C4-2B (cell line): Measurements from ENCODE around the gene HMGCS2.

Experiments
- H3K27ac ChIP-seq: fragments of 450-650 bp; 2 replicates; pipeline ENCODE4 v1.5.1; 2017
- ZFX ChIP-seq: fragments of 450-650 bp; IDR thresholded peaks from 2 replicates; pipeline ENCODE4 v1.6.1; 2017
- TF ChIP-seq, protein P1 (sequence below): fragments of 450-650 bp; conservative IDR thresholded peaks from 2 replicates; pipeline ENCODE4 v1.5.1; 2017; ENCODE audit warnings: mild to moderate bottlenecking

The HMGCS2 gene

DNA sequence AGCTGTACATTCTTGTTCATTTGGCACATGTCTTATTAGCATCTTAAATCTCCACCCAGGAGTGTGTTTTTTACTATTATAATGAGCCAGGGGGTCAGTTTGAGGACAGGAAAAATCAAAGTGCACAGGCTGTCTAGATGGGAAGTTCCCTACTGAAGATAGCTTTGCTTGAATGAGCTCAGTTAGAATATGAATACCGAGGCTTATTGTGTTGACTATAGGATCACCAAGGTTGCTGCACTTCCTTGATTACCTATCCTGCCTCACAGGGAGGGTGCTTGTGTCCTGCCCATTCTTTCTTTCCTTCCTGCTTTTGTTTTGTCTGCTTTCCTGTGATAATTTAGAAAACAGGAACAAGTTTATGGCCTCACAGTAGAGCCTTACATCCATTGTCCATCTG, 40.7 kb downstream of the HMGCS2 start:
- no peak overlapping the region for H3K27ac ChIP-seq
- TF ChIP-seq ZFX = no peak
- TF ChIP-seq, protein P1, sequence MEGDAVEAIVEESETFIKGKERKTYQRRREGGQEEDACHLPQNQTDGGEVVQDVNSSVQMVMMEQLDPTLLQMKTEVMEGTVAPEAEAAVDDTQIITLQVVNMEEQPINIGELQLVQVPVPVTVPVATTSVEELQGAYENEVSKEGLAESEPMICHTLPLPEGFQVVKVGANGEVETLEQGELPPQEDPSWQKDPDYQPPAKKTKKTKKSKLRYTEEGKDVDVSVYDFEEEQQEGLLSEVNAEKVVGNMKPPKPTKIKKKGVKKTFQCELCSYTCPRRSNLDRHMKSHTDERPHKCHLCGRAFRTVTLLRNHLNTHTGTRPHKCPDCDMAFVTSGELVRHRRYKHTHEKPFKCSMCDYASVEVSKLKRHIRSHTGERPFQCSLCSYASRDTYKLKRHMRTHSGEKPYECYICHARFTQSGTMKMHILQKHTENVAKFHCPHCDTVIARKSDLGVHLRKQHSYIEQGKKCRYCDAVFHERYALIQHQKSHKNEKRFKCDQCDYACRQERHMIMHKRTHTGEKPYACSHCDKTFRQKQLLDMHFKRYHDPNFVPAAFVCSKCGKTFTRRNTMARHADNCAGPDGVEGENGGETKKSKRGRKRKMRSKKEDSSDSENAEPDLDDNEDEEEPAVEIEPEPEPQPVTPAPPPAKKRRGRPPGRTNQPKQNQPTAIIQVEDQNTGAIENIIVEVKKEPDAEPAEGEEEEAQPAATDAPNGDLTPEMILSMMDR = no peak

DNA sequence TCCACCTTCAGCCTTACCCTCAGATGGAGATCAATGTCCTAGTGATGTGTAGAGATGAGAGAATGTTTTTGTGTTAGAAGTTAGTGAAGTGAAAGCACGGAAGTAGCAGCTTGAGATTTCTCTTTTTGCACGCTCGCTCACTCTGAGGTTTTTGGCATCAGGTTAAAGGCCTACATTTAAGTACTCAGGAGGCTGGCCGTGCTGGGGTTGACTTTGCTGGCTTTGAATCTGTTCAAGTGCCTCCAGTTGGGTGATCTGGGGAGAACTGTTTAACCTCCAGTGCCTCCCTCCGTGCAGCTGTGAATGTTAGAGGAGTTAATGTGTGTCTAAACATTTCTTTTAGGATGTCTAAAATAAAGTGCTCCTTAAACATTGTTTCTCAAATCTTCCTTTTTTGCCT, 43.1 kb downstream of the HMGCS2 start:
- H3K27ac ChIP-seq = no peak overlapping the region

DNA sequence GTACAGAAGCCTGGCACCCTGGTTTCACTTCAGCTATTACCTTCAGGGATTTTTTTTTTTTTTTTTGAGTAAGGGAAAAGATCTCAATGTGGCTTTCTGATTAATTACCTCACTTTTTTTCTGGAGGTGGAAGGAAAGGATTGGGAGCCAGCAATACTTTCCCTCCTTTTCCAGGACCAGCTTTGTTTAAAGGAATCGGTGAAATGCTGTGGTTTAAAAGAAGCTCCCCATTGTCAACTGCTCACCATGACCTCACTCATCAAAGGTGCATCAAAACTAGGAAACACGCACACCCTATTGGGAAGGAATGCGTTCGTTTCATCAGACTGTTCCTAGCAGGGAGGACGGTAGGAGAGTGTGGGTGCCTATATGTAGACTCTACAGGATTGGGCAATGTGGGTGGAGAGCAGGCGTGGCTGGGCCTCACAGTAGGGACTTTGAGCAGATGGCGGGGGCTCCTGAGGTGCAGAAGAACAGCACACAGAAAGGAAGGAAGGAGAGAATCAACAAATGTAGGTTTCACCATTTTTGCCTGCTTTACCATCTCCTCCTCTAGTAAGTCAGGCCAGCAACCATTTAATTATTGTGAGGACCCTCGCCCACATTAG, 44.0 kb downstream of the HMGCS2 start:
- H3K27ac ChIP-seq = no peak overlapping the region
- TF ChIP-seq, protein P1 = no peak
- TF ChIP-seq ZFX = no peak

More for the DNA sequence above, 43.1 kb downstream of the HMGCS2 start:
- TF ChIP-seq, protein P1 = no peak
- TF ChIP-seq ZFX = no peak

DNA sequence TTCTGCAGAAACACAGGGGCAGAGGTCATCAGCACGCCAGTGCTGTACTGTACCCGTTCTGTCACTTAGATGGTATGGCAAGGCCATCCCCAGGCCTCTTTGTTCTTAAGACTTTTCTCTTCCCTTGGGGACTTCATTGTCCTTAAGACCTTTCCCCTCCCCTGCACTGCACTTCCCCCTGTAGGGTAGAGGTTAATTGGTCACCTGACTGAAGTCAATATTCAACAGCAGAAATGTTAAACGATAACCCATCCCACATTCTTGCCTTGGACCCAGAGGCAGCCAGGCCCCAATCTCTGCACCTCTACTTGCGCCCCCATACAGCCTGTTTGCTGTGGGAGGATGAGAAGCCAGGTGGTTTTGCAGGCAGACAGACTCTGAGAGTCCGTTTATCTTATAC, 46.8 kb downstream of the HMGCS2 start:
- TF ChIP-seq, protein P1 = no peak
- no peak for TF ChIP-seq ZFX
- H3K27ac ChIP-seq = no peak overlapping the region

DNA sequence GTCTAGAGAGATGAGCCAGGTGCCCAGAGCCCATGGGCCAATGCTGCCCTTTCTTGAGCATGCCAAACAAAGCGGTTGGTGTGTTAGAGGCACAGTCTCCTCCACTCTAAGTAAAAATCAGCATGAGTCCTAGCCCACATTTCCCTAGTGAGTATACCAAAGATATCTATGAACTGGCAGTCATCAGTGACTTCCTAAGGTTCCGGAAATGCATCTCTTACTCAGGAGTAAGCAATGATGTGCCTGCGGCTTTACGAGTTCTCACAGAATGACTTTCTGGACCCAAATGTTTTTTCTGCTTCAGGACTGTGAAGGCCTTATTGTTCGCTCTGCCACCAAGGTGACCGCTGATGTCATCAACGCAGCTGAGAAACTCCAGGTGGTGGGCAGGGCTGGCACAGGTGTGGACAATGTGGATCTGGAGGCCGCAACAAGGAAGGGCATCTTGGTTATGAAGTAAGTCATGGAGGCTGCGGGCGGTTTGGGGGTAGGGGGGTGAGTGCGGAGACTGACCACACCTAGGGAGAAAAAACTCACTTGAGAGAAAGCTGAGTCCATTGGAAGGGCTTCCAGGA, 47.8 kb downstream of the HMGCS2 start:
- no peak overlapping the region for H3K27ac ChIP-seq
- no peak for TF ChIP-seq ZFX
- TF ChIP-seq, protein P1 = no peak

DNA sequence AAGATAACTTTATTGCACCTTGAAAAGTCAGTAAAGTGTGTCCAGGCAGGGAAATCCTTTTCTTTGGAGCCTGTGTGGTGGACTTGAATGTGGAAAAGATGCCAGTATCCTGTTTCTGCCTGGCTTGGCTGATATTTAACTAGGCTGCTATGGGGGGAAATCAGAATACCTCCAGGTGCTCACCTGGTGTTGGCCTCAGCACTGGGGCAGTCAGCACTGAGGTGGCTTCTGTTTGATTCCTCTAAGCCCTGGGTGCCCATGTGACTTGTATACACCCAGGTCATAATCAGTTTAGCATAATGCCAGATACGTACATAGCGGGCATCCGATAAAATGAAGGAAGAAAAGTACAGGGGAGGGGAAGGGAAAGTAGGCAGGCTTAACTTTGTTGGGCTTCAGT, 49.7 kb downstream of the HMGCS2 start:
- peak overlapping the region; percentile 43; the same call in 1 of the 2 replicates for H3K27ac ChIP-seq
- TF ChIP-seq, protein P1 = no peak

DNA sequence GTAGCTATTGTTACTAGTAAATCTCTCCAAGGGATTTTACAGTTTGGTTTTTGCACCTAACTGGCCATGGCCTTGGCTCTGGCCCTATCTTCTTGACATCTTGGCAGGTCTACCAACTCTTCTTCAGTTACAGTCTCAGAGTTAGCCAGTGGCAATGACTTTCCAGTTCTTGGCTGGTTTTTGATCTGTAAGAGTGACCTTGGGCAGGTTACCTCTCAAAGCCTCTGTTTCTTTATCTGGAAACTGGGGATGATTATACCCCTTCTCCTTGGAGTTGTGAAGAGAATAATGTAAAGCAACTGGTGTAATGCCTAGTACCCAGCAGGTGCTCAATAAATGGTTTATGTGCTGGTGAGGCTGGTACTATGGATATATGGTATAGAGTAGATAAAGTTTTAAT, 50.3 kb downstream of the HMGCS2 start:
- peak overlapping the region; percentile 56; the same call in 1 of the 2 replicates for H3K27ac ChIP-seq
- TF ChIP-seq, protein P1 = no peak
- no peak for TF ChIP-seq ZFX
